PC-9 (cell line): ENCODE data around the gene C14orf119. TPM values are rescaled to one million over a fixed set of nuclear protein-coding genes. Genes with fewer than 3 reads are reported as not detected.
A peak's percentile ranks its signal among the peaks of the same experiment; 100 is the strongest.

Experiments used
- BruUV-seq: library from RNA; stranded (reverse); fragments of 400-500 nt; replicated peaks from 2 replicates; lab custom pipeline; 2021; lab: Mats Ljungman, UMichigan
- CTCF ChIA-PET: fragments of 300-600 bp; sonication (Branson Sonifier 250); formaldehyde crosslinking; loops from one replicate; lab custom pipeline; 2022; ENCODE audit warnings: antibody characterized with exemption; lab: Charles Lee
- POLR2A ChIA-PET: fragments of 300-600 bp; sonication (Branson Sonifier 250); formaldehyde crosslinking; loops from one replicate; lab custom pipeline; 2022; ENCODE audit warnings: antibody characterized with exemption; ENCODE audit not compliant: unreplicated experiment; lab: Charles Lee
- DNase-seq, 2 experiments: peaks; one replicate each; pipeline versions ENCODE4 v3.0.0 to v3.0.0-alpha.2; 2015 to 2022; ENCODE audit warnings: mixed read lengths in 1 of 2
- H2AFZ ChIP-seq: fragments of 200-600 bp; sonication (generic); 2 replicates; pipeline ENCODE4 v1.8.1; 2017; ENCODE audit warnings: antibody characterized with exemption
- H3F3A ChIP-seq: fragments of 200-600 bp; sonication (generic); 2 replicates; pipeline ENCODE4 v1.8.1; 2017; ENCODE audit warnings: antibody characterized with exemption, mild to moderate bottlenecking, low read depth; ENCODE audit not compliant: insufficient read depth
- H3K27ac ChIP-seq: fragments of 200-600 bp; sonication (generic); 2 replicates; pipeline ENCODE4 v1.6.1; 2016; ENCODE audit warnings: mixed run types
- H3K27me3 ChIP-seq: fragments of 200-600 bp; sonication (generic); 2 replicates; pipeline ENCODE4 v1.6.1; 2016; ENCODE audit warnings: low read depth, mixed run types; ENCODE audit not compliant: insufficient read depth
- H3K36me3 ChIP-seq: fragments of 200-600 bp; sonication (generic); 2 replicates; pipeline ENCODE4 v1.6.1; 2016; ENCODE audit warnings: low read depth, mixed run types
- H3K4me1 ChIP-seq: fragments of 200-600 bp; sonication (generic); replicated peaks from 2 replicates; pipeline ENCODE4 v1.6.1; 2016; ENCODE audit warnings: mixed run types; ENCODE audit not compliant: insufficient read depth
- H3K4me2 ChIP-seq: fragments of 200-600 bp; sonication (generic); 2 replicates; pipeline ENCODE4 v1.6.1; 2017; ENCODE audit warnings: mixed run types
- H3K4me3 ChIP-seq: fragments of 200-600 bp; sonication (generic); 2 replicates; pipeline ENCODE4 v1.6.1; 2016; ENCODE audit warnings: mixed run types
- H3K79me2 ChIP-seq: fragments of 200-600 bp; sonication (generic); 2 replicates; pipeline ENCODE4 v1.6.1; 2017; ENCODE audit warnings: low read depth, mixed run types
- H3K9me2 ChIP-seq: fragments of 200-600 bp; sonication (generic); 2 replicates; pipeline ENCODE4 v1.8.1; 2017; ENCODE audit warnings: mild to moderate bottlenecking; ENCODE audit not compliant: insufficient read depth
- H3K9me3 ChIP-seq: fragments of 200-600 bp; sonication (generic); 2 replicates; pipeline ENCODE4 v1.8.1; 2016; ENCODE audit warnings: low read depth; ENCODE audit not compliant: insufficient read depth
- H4K20me1 ChIP-seq: fragments of 200-600 bp; sonication (generic); 2 replicates; pipeline ENCODE4 v1.8.1; 2017; ENCODE audit not compliant: insufficient read depth
- EZH2 ChIP-seq: fragments of 200-600 bp; sonication (generic); IDR thresholded peaks from 2 replicates; pipeline ENCODE4 v1.8.0; 2017; ENCODE audit warnings: antibody characterized with exemption, low read depth
- intact Hi-C: fragments of 100-400 bp; cut with micrococcal nuclease; formaldehyde crosslinking; loops from one replicate; pipeline ENCODE4 v1.10.0; 2022; ENCODE audit not compliant: unreplicated experiment
- total RNA-seq: library from RNA; stranded (reverse); gene quantifications from 2 replicates; pipeline ENCODE4 v1.2.3, GENCODE V29; 2021
- TF ChIP-seq, protein P1 (sequence below): fragments of 200-600 bp; sonication (generic); conservative IDR thresholded peaks from 2 replicates; pipeline ENCODE4 v1.6.1; 2017; ENCODE audit warnings: mixed run types, antibody characterized with exemption, mild to moderate bottlenecking, moderate library complexity

Gene C14orf119
- total RNA-seq, 1 experiment from 2014 or later: 46.5 TPM

GRCh38 chr14:23110579-23111365, 15.5 kb downstream of the C14orf119 start:
- no peak overlapping the region for H3K4me2 ChIP-seq
- peaks cover 35% of the 10 kb centered on the region for H3K4me1 ChIP-seq
- H3K79me2 ChIP-seq: no peaks in the 10 kb centered on the region
- H2AFZ ChIP-seq: no peak overlapping the region
- no peak for DNase-seq
- H3K9me3 ChIP-seq: no peaks in the 10 kb centered on the region
- H3K27ac ChIP-seq: no peak overlapping the region
- H3F3A ChIP-seq: peaks cover 13% of the 10 kb centered on the region; the same call in 1 of the 2 replicates
- ChIA-PET CTCF (interaction anchor here (0.6 to 1.4 kb wide), 2 partner anchors 116 to 124 kb away, joined by 3 to 5 read pairs; no protein-coding TSS in a partner anchor), POLR2A (interaction anchor here (0.6 kb wide), 1 partner anchor 15 kb away, joined by 3 read pairs; the partner anchor contains the start of gene C14orf119)
- H3K4me3 ChIP-seq: no peak overlapping the region
- H3K9me2 ChIP-seq: no peaks in the 10 kb centered on the region
- H3K36me3 ChIP-seq: no peaks in the 10 kb centered on the region
- TF ChIP-seq, protein P1, sequence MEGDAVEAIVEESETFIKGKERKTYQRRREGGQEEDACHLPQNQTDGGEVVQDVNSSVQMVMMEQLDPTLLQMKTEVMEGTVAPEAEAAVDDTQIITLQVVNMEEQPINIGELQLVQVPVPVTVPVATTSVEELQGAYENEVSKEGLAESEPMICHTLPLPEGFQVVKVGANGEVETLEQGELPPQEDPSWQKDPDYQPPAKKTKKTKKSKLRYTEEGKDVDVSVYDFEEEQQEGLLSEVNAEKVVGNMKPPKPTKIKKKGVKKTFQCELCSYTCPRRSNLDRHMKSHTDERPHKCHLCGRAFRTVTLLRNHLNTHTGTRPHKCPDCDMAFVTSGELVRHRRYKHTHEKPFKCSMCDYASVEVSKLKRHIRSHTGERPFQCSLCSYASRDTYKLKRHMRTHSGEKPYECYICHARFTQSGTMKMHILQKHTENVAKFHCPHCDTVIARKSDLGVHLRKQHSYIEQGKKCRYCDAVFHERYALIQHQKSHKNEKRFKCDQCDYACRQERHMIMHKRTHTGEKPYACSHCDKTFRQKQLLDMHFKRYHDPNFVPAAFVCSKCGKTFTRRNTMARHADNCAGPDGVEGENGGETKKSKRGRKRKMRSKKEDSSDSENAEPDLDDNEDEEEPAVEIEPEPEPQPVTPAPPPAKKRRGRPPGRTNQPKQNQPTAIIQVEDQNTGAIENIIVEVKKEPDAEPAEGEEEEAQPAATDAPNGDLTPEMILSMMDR: no peak
- TF ChIP-seq EZH2: no peak
- intact Hi-C loops: no loop called here
- no TSS peak for BruUV-seq
- H4K20me1 ChIP-seq: no peaks in the 10 kb centered on the region
- H3K27me3 ChIP-seq: no peaks in the 10 kb centered on the region

- Histone ChIP-seq H3K36me3 (no peaks in the 10 kb centered on the region), H3K27ac (no peak overlapping the region), H3K4me2 (peak overlapping the region; percentile 36; the same call in 1 of the 2 replicates), H2AFZ (no peak overlapping the region), H3K9me2 (no peaks in the 10 kb centered on the region), H3F3A (peaks cover 18% of the 10 kb centered on the region; the same call in 1 of the 2 replicates), H4K20me1 (no peaks in the 10 kb centered on the region), H3K9me3 (no peaks in the 10 kb centered on the region), H3K4me3 (no peak overlapping the region), H3K79me2 (no peaks in the 10 kb centered on the region), H3K4me1 (peaks cover 41% of the 10 kb centered on the region), H3K27me3 (no peaks in the 10 kb centered on the region)
- DNase-seq: peak in 1 of 2 experiments; percentile 62
- TF ChIP-seq, protein P1: no peak
- no peak for TF ChIP-seq EZH2
- BruUV-seq: no TSS peak
- ChIA-PET POLR2A (interaction anchor here (0.5 kb wide), 1 partner anchor 88 kb away, joined by 5 read pairs; no protein-coding TSS in a partner anchor), CTCF (interaction anchor here (0.6 to 0.8 kb wide), 5 partner anchors 17 to 1306 kb away, joined by 3 to 18 read pairs (median 5); no protein-coding TSS in a partner anchor)
- intact Hi-C loops: no loop called here
These were observed 17.3 kb downstream of the C14orf119 start for GRCh38 chr14:23112359-23113178.

DNA sequence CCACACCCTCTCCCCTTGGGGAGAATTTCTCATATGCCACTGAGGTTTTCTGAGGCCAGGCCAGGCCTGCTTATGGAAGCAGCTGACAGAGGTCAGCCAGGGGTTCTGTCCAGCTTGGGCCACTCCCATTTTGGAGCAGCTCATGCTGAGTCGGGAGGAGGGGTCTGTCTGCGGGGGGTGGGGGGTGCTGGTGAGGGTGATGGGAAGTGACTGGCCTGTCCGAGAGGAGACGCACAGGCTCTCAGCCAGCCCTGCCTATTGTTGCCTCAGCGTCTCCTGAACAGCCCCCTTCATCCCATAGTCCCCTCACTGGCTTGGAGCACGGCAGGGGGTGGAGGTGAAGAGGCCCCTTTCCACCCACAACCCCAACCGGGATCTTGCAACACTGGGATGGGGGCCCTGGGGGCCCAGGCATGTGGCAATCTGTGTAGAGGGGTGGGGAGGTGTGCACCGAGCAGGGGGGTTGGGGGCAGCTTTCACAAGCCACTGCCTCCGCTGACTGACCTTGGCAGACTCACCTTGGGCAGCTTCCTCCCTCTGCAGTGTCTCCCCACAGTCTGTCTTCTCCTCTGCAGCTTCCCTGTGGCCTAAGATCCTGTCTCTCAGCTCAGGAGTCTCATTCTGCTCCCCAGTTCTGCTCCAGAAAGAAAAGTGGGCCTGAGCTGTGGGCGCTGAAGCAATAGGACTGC, 18.3 kb downstream of the C14orf119 start:
- peaks cover 41% of the 10 kb centered on the region for H3K4me1 ChIP-seq
- H3K4me3 ChIP-seq: no peak overlapping the region
- H3K36me3 ChIP-seq: no peaks in the 10 kb centered on the region
- ChIA-PET CTCF (no interaction called here), POLR2A (no interaction called here)
- no TSS peak for BruUV-seq
- H3K27me3 ChIP-seq: no peaks in the 10 kb centered on the region
- H3K4me2 ChIP-seq: no peak overlapping the region; the same call in 1 of the 2 replicates
- peak overlapping the region; percentile 90 for H3K27ac ChIP-seq
- H3F3A ChIP-seq: peaks cover 18% of the 10 kb centered on the region; the same call in 1 of the 2 replicates
- no peaks in the 10 kb centered on the region for H3K79me2 ChIP-seq
- intact Hi-C loops: no loop called here
- DNase-seq: no peak
- no peaks in the 10 kb centered on the region for H3K9me2 ChIP-seq
- TF ChIP-seq, protein P1: no peak
- no peaks in the 10 kb centered on the region for H4K20me1 ChIP-seq
- H3K9me3 ChIP-seq: no peaks in the 10 kb centered on the region
- no peak overlapping the region for H2AFZ ChIP-seq
